PFSK-1 (cell line): Measurements from ENCODE around the gene ZG16B.

Source experiments
- FOXP2 ChIP-seq: optimal IDR thresholded peaks from 2 replicates; pipeline ENCODE3; 2011; ENCODE audit warnings: borderline replicate concordance, control low read depth, inconsistent platforms; ENCODE audit not compliant: insufficient read depth; ENCODE audit errors: extremely low read length, extremely low read depth
- POLR2AphosphoS5 ChIP-seq: IDR thresholded peaks from 2 replicates; pipeline ENCODE4 v1.6.1; 2012; ENCODE audit warnings: low read depth, mild to moderate bottlenecking, control low read depth, low read length, moderate library complexity
- REST ChIP-seq, 2 experiments: IDR thresholded peaks; 2 replicates each; pipeline versions ENCODE4 v1.6.1 to v1.8.0; 2011 to 2012; ENCODE audit warnings: low read depth in 2 of 2, low read length in 2 of 2, control low read depth in 1 of 2, inconsistent platforms in 1 of 2, mild to moderate bottlenecking in 1 of 2, moderate library complexity in 1 of 2; ENCODE audit not compliant: insufficient read depth in 1 of 2
- SIN3A ChIP-seq: IDR thresholded peaks from 2 replicates; pipeline ENCODE4 v1.6.1; 2012; ENCODE audit warnings: mild to moderate bottlenecking, low read length, moderate library complexity, borderline replicate concordance; ENCODE audit not compliant: insufficient read depth
- TAF1 ChIP-seq: IDR thresholded peaks from 2 replicates; pipeline ENCODE4 v1.6.1; 2012; ENCODE audit warnings: low read length, control low read depth, borderline replicate concordance; ENCODE audit not compliant: insufficient read depth

The ZG16B gene

GRCh38 chr16:2821487-2822157, 8.5 kb upstream of the ZG16B start:
- TF ChIP-seq TAF1 (no peak), REST (IDR thresholded peaks at IDR 0.05; ENCODE audit: insufficient read depth in 1 of 2, low read depth in 2 of 2, low read length in 2 of 2) (no peak), FOXP2 (no peak), POLR2AphosphoS5 (no peak), SIN3A (no peak)

GRCh38 chr16:2822158-2822495, 8.0 kb upstream of the ZG16B start:
- TF ChIP-seq POLR2AphosphoS5: no peak
- TF ChIP-seq SIN3A: no peak
- TF ChIP-seq TAF1: no peak
- no peak for TF ChIP-seq REST (IDR thresholded peaks at IDR 0.05; ENCODE audit: insufficient read depth in 1 of 2, low read depth in 2 of 2, low read length in 2 of 2)
- TF ChIP-seq FOXP2: no peak

- TF ChIP-seq REST (IDR thresholded peaks at IDR 0.05; ENCODE audit: insufficient read depth in 1 of 2, low read depth in 2 of 2, low read length in 2 of 2): no peak
- TF ChIP-seq TAF1: no peak
- no peak for TF ChIP-seq POLR2AphosphoS5
- no peak for TF ChIP-seq FOXP2
- no peak for TF ChIP-seq SIN3A
Measured at GRCh38 chr16:2822496-2822895, 7.6 kb upstream of the ZG16B start.

- TF ChIP-seq FOXP2 (no peak), TAF1 (no peak), SIN3A (no peak)
Measured at GRCh38 chr16:2824626-2825025, 5.5 kb upstream of the ZG16B start.

GRCh38 chr16:2825049-2825742, 4.9 kb upstream of the ZG16B start:
- TF ChIP-seq REST (IDR thresholded peaks at IDR 0.05; ENCODE audit: insufficient read depth in 1 of 2, low read depth in 2 of 2, low read length in 2 of 2): no peak
- TF ChIP-seq POLR2AphosphoS5: no peak
- no peak for TF ChIP-seq TAF1
- TF ChIP-seq FOXP2: no peak
- no peak for TF ChIP-seq SIN3A
